ENCODE results near the gene VANGL2.
"Not testable (repeated sequence)": the region's sequence is repeated elsewhere in the genome, so short reads cannot be mapped to it uniquely, and the experiment has no call there.

Gene VANGL2

DNA sequence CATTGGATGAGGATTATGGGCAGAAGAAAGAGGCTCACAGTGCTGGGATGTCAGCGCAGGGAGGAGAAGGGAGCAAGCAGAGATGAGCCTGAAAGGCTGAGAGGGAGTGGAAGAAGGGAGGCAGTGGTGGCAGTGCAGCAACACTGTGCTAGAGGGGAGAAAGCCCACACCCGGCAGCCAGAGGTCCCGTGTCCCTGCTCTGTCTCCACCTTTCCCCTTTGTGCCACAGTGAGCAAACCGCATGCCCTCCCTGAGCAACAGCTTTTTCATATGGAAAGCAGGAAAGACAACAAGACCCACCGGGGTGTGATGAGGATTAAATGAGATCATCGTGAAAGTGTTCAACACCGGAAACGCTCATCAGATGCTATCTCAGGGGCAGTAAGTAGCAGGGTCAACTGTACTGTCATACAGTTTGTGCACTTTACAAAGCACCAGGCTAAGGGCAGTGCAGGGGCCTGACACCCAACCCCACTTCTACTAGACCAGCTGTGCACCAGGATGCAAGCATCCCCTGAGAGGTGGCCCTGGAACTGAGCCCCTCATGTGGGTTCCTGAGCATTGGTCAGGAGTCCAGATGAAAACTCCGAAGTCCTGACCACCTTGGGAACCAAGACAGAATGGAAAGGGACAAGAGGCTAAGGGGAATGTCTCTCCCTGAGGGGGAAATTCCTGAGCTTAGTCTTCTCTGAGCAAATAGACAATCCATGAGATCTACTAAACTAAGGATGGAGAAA lies 24.4 kb upstream of the VANGL2 start:
- no peak overlapping the region for H3K4me3 ChIP-seq (IDR thresholded peaks at IDR 0.05; ENCODE audit: insufficient read depth, low read depth, low read length)
- TF ChIP-seq, protein P1, sequence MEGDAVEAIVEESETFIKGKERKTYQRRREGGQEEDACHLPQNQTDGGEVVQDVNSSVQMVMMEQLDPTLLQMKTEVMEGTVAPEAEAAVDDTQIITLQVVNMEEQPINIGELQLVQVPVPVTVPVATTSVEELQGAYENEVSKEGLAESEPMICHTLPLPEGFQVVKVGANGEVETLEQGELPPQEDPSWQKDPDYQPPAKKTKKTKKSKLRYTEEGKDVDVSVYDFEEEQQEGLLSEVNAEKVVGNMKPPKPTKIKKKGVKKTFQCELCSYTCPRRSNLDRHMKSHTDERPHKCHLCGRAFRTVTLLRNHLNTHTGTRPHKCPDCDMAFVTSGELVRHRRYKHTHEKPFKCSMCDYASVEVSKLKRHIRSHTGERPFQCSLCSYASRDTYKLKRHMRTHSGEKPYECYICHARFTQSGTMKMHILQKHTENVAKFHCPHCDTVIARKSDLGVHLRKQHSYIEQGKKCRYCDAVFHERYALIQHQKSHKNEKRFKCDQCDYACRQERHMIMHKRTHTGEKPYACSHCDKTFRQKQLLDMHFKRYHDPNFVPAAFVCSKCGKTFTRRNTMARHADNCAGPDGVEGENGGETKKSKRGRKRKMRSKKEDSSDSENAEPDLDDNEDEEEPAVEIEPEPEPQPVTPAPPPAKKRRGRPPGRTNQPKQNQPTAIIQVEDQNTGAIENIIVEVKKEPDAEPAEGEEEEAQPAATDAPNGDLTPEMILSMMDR (conservative IDR thresholded peaks at IDR 0.05; ENCODE audit: low read depth, low read length), result no peak
- no peaks in the 10 kb centered on the region for H3K36me3 ChIP-seq (ENCODE audit: insufficient read depth)
- H3K27me3 ChIP-seq (ENCODE audit: insufficient read depth, low read depth), result no peaks in the 10 kb centered on the region
- H3K4me2 ChIP-seq, result no peak overlapping the region
- H3K27ac ChIP-seq, result no peak overlapping the region
- H4K20me1 ChIP-seq (ENCODE audit: insufficient read depth), result no peaks in the 10 kb centered on the region
- H3K4me1 ChIP-seq (ENCODE audit: low read depth, poor library complexity, severe bottlenecking), result no peaks in the 10 kb centered on the region
- H3K79me2 ChIP-seq (ENCODE audit: insufficient read depth, low read depth), result no peaks in the 10 kb centered on the region
- no peak overlapping the region for H3K9ac ChIP-seq
- H2AFZ ChIP-seq (ENCODE audit: low read depth), result peak overlapping the region; percentile 29; the same call in 1 of the 2 replicates

DNA sequence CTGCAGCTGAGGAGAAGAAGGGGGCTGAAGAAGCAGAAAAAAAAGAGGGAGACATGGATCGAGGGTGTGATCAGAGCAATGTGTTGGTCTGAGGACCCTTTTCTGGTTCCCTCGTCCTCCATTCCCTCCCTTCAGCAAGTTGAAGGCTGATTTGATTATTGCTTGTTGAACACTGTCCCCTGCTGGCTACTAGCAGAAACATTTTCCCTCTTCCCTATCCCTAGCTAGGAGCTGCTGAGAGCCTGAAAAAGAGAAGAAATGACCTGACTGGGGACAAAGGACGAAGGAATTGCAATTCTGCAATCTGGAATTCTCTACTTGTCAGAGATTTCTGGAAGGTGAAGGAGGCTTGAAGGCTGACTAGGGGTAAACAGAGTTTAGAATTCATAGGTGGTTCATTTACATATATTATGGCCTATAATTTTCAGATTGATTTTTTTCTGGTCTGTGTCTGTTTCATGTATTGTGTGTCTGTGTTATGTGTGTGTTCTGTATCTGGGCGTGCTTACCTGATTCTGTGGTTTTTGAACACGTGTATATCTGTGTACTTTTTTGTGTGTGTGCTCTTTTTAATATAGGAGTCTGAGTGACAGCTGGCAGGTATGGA lies 23.7 kb upstream of the VANGL2 start:
- no peak overlapping the region for H3K9ac ChIP-seq
- no peak overlapping the region for H3K4me3 ChIP-seq (IDR thresholded peaks at IDR 0.05; ENCODE audit: insufficient read depth, low read depth, low read length)
- no peaks in the 10 kb centered on the region for H3K27me3 ChIP-seq (ENCODE audit: insufficient read depth, low read depth)
- no peaks in the 10 kb centered on the region for H3K4me1 ChIP-seq (ENCODE audit: low read depth, poor library complexity, severe bottlenecking)
- peak overlapping the region; percentile 29; the same call in 1 of the 2 replicates for H2AFZ ChIP-seq (ENCODE audit: low read depth)
- no peak overlapping the region for H3K27ac ChIP-seq
- H4K20me1 ChIP-seq (ENCODE audit: insufficient read depth), result no peaks in the 10 kb centered on the region
- H3K79me2 ChIP-seq (ENCODE audit: insufficient read depth, low read depth), result no peaks in the 10 kb centered on the region
- H3K36me3 ChIP-seq (ENCODE audit: insufficient read depth), result no peaks in the 10 kb centered on the region
- no peak overlapping the region for H3K4me2 ChIP-seq
- TF ChIP-seq, protein P1 (conservative IDR thresholded peaks at IDR 0.05; ENCODE audit: low read depth, low read length), result peak; percentile 100

DNA sequence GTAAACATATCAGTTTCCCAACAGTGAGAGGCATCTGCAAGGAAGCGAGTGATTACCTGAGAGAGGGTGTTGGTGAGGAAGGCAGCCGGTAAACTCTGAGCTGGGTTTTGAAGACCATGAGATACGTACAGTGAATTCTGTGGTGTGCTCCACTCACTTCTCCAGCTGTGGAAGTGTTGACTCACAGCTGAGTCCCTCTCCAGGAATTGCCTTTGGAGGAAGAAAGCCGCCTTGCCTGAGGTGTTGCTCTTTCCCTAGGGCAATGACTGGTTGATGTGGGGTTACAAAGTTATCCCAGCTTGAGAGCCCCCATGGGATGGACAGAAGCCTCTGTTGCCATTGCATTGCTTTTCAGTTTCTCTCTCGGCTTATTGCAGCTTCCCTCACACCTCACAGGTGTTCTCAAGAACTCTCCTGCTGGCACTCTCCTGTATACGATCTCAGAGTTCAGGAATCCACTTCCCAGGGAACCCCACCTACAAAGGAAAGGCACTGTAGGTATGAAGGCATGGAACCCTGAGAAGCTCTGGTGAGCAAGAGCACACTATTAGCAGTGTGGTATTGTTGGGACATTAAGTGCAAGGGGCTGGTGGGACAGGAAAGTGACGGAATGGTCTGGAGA lies 22.7 kb upstream of the VANGL2 start:
- H3K4me2 ChIP-seq, result no peak overlapping the region
- TF ChIP-seq, protein P1 (conservative IDR thresholded peaks at IDR 0.05; ENCODE audit: low read depth, low read length), result no peak
- H3K79me2 ChIP-seq (ENCODE audit: insufficient read depth, low read depth), result no peaks in the 10 kb centered on the region
- no peaks in the 10 kb centered on the region for H4K20me1 ChIP-seq (ENCODE audit: insufficient read depth)
- no peak overlapping the region for H3K27ac ChIP-seq
- no peak overlapping the region for H3K4me3 ChIP-seq (IDR thresholded peaks at IDR 0.05; ENCODE audit: insufficient read depth, low read depth, low read length)
- H3K27me3 ChIP-seq (ENCODE audit: insufficient read depth, low read depth), result no peaks in the 10 kb centered on the region
- H3K36me3 ChIP-seq (ENCODE audit: insufficient read depth), result no peaks in the 10 kb centered on the region
- no peak overlapping the region for H2AFZ ChIP-seq (ENCODE audit: low read depth)
- H3K9ac ChIP-seq, result no peak overlapping the region
- no peaks in the 10 kb centered on the region for H3K4me1 ChIP-seq (ENCODE audit: low read depth, poor library complexity, severe bottlenecking)

DNA sequence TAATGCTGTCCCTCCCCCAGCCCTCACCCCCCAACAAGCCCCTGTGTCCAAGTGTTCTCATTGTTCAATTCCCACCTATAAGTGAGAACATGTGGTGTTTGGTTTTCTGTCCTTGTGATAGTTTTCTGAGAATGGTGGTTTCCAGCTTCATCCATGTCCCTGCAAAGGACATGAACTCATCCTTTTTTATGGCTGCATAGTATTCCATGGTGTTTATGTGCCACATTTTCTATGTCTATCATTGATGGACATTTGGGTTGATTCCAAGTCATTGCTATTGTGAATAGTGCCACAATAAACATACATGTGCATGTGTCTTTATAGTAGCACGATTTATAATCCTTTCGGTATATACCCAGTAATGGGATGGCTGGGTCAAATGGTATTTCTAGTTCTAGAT lies 15.6 kb upstream of the VANGL2 start:
- H4K20me1 ChIP-seq (ENCODE audit: insufficient read depth); H3K79me2 ChIP-seq (ENCODE audit: insufficient read depth, low read depth); H2AFZ ChIP-seq (ENCODE audit: low read depth); H3K9ac ChIP-seq; H3K36me3 ChIP-seq (ENCODE audit: insufficient read depth); H3K27me3 ChIP-seq (ENCODE audit: insufficient read depth, low read depth); H3K4me2 ChIP-seq; H3K4me3 ChIP-seq (IDR thresholded peaks at IDR 0.05; ENCODE audit: insufficient read depth, low read depth, low read length); H3K27ac ChIP-seq; H3K4me1 ChIP-seq (ENCODE audit: low read depth, poor library complexity, severe bottlenecking): not testable (repeated sequence)

DNA sequence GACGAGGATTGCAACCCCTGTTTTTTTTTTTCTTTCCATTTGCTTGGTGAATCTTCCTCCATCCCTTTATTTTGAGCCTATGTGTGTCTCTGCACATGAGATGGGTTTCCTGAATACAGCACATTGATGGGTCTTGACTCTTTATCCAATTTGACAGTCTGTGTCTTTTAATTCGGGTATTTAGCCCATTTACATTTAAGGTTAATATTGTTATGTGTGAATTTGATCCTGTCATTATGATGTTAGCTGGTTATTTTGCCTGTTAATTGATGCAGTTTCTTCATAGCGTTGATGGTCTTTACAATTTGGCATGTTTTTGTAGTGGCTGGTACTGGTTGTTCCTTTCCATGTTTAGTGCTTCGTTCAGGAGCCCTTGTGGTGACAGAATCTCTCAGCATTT lies 12.0 kb upstream of the VANGL2 start:
- H4K20me1 ChIP-seq (ENCODE audit: insufficient read depth); H2AFZ ChIP-seq (ENCODE audit: low read depth); H3K27me3 ChIP-seq (ENCODE audit: insufficient read depth, low read depth); H3K27ac ChIP-seq; H3K4me2 ChIP-seq; H3K36me3 ChIP-seq (ENCODE audit: insufficient read depth); H3K9ac ChIP-seq; H3K79me2 ChIP-seq (ENCODE audit: insufficient read depth, low read depth); H3K4me3 ChIP-seq (IDR thresholded peaks at IDR 0.05; ENCODE audit: insufficient read depth, low read depth, low read length); H3K4me1 ChIP-seq (ENCODE audit: low read depth, poor library complexity, severe bottlenecking): not testable (repeated sequence)

All from KMS-11 (cell line).